IMR-90 (cell line): ENCODE results near the gene TMEM129. TPM values are rescaled to one million over a fixed set of nuclear protein-coding genes. Genes with fewer than 3 reads are reported as not detected.
A peak's percentile ranks its signal among the peaks of the same experiment; 100 is the strongest.

Experiments used
- ATAC-seq: fragments of 200-7000 bp; cut with Tn5 transposase; 2 replicates; pipeline ENCODE4 v1.9.1; 2020; ENCODE audit warnings: low read depth, mild to moderate bottlenecking, moderate library complexity
- BruUV-seq: library from RNA; stranded (reverse); fragments of 400-500 nt; replicated peaks from 2 replicates; lab custom pipeline; 2021; lab: Mats Ljungman, UMichigan
- CTCF ChIA-PET: fragments of 300-600 bp; formaldehyde crosslinking; extraction: SDS; loops from one replicate; lab custom pipeline; 2021; ENCODE audit warnings: antibody characterized with exemption; lab: Yijun Ruan, JAX
- POLR2A ChIA-PET: fragments of 300-600 bp; sonication (Branson Sonifier 250); formaldehyde crosslinking; loops from one replicate; lab custom pipeline; 2022; ENCODE audit warnings: antibody characterized with exemption; ENCODE audit not compliant: unreplicated experiment; lab: Charles Lee
- DNase-seq: peaks from one replicate; pipeline ENCODE4 v3.0.0; 2013
- H2AFZ ChIP-seq: replicated peaks from 2 replicates; pipeline ENCODE3; 2013; ENCODE audit warnings: low read length, mild to moderate bottlenecking; ENCODE audit not compliant: poor library complexity
- H2AK5ac ChIP-seq: 2 replicates; pipeline ENCODE4 v1.6.1; 2013; ENCODE audit warnings: low read depth, low read length, inconsistent platforms
- H2AK9ac ChIP-seq: replicated peaks from 2 replicates; pipeline ENCODE3; 2013; ENCODE audit warnings: mild to moderate bottlenecking, low read depth, low read length, moderate library complexity; ENCODE audit not compliant: poor library complexity
- H2BK120ac ChIP-seq: 2 replicates; pipeline ENCODE4 v1.6.1; 2013; ENCODE audit warnings: low read depth, low read length, inconsistent platforms
- H2BK15ac ChIP-seq: 3 replicates; pipeline ENCODE4 v1.6.1; 2013; ENCODE audit warnings: low read depth, low read length, inconsistent platforms
- H2BK20ac ChIP-seq: 2 replicates; pipeline ENCODE4 v1.6.1; 2013; ENCODE audit warnings: low read depth, mild to moderate bottlenecking, inconsistent platforms, low read length, moderate library complexity
- H2BK5ac ChIP-seq: 2 replicates; pipeline ENCODE4 v1.6.1; 2013; ENCODE audit warnings: mild to moderate bottlenecking, low read depth, low read length, inconsistent platforms; ENCODE audit not compliant: poor library complexity, severe bottlenecking
- H3K14ac ChIP-seq: replicated peaks from 2 replicates; pipeline ENCODE4 v1.6.1; 2013; ENCODE audit warnings: low read depth, low read length, inconsistent platforms
- H3K18ac ChIP-seq: 2 replicates; pipeline ENCODE4 v1.6.1; 2013; ENCODE audit warnings: low read depth, low read length, control low read depth
- H3K23ac ChIP-seq: 2 replicates; pipeline ENCODE4 v1.6.1; 2013; ENCODE audit warnings: low read depth, low read length, inconsistent platforms
- H3K27ac ChIP-seq: 2 replicates; pipeline ENCODE4 v1.5.1; 2013; ENCODE audit warnings: mild to moderate bottlenecking, control low read depth, low read length; ENCODE audit not compliant: insufficient read depth
- H3K27me3 ChIP-seq: 2 replicates; pipeline ENCODE4 v1.6.1; 2013; ENCODE audit warnings: low read length; ENCODE audit not compliant: control insufficient read depth, insufficient read depth
- H3K36me3 ChIP-seq: 2 replicates; pipeline ENCODE4 v1.6.1; 2013; ENCODE audit warnings: low read length, mixed read lengths; ENCODE audit not compliant: control insufficient read depth, insufficient read depth
- H3K4ac ChIP-seq: 2 replicates; pipeline ENCODE4 v1.6.1; 2013; ENCODE audit warnings: low read depth, low read length, inconsistent platforms
- H3K4me1 ChIP-seq: 2 replicates; pipeline ENCODE4 v1.6.1; 2013; ENCODE audit warnings: low read length, mixed read lengths; ENCODE audit not compliant: control insufficient read depth, insufficient read depth
- H3K4me2 ChIP-seq: 2 replicates; pipeline ENCODE4 v1.6.1; 2013; ENCODE audit warnings: low read depth, mild to moderate bottlenecking, control low read depth, low read length, moderate library complexity
- H3K4me3 ChIP-seq: 2 replicates; pipeline ENCODE4 v1.5.1; 2013; ENCODE audit warnings: low read depth, mild to moderate bottlenecking, control low read depth, low read length, moderate library complexity; ENCODE audit not compliant: insufficient read depth
- H3K56ac ChIP-seq: 2 replicates; pipeline ENCODE4 v1.6.1; 2013; ENCODE audit warnings: low read length, inconsistent platforms; ENCODE audit not compliant: insufficient read depth; ENCODE audit errors: extremely low read depth
- H3K79me1 ChIP-seq, 2 experiments: 2 replicates each; pipeline ENCODE4 v1.6.1; 2013; ENCODE audit warnings: low read length in 2 of 2, inconsistent platforms in 1 of 2, low read depth in 1 of 2
- H3K9ac ChIP-seq: 2 replicates; pipeline ENCODE4 v1.6.1; 2013; ENCODE audit warnings: low read depth, low read length, control low read depth
- H3K9me1 ChIP-seq: 2 replicates; pipeline ENCODE4 v1.6.1; 2013; ENCODE audit warnings: low read length, inconsistent platforms; ENCODE audit not compliant: insufficient read depth
- H3K9me3 ChIP-seq: 2 replicates; pipeline ENCODE4 v1.6.1; 2013; ENCODE audit warnings: low read length; ENCODE audit not compliant: control insufficient read depth, insufficient read depth
- H4K20me1 ChIP-seq: 2 replicates; pipeline ENCODE4 v1.6.1; 2013; ENCODE audit warnings: low read length, inconsistent platforms; ENCODE audit not compliant: insufficient read depth
- H4K5ac ChIP-seq: 2 replicates; pipeline ENCODE4 v1.6.1; 2013; ENCODE audit warnings: mild to moderate bottlenecking, low read depth, low read length, control low read depth
- H4K8ac ChIP-seq, 2 experiments: 2 replicates each; pipeline ENCODE4 v1.6.1; 2013; ENCODE audit warnings: low read depth in 2 of 2, low read length in 2 of 2, control low read depth in 1 of 2, inconsistent platforms in 1 of 2
- H4K91ac ChIP-seq: 2 replicates; pipeline ENCODE4 v1.6.1; 2013; ENCODE audit warnings: low read depth, low read length, inconsistent platforms; ENCODE audit not compliant: insufficient read depth
- BHLHE40 ChIP-seq: fragments of 150-350 bp; IDR thresholded peaks from 2 replicates; pipeline ENCODE4 v1.6.1; 2016; ENCODE audit warnings: mild to moderate bottlenecking, low read depth, low read length
- CHD1 ChIP-seq: IDR thresholded peaks from 2 replicates; pipeline ENCODE4 v1.6.1; 2012; ENCODE audit warnings: low read depth, low read length, improper control_type of control experiment
- MAZ ChIP-seq: IDR thresholded peaks from 2 replicates; pipeline ENCODE4 v1.6.1; 2012; ENCODE audit warnings: low read depth, mild to moderate bottlenecking, low read length, improper control_type of control experiment, moderate library complexity, borderline replicate concordance
- POLR2A ChIP-seq: IDR thresholded peaks from 2 replicates; pipeline ENCODE4 v1.6.1; 2012; ENCODE audit warnings: mild to moderate bottlenecking, low read depth, low read length
- RAD21 ChIP-seq: IDR thresholded peaks from 2 replicates; pipeline ENCODE4 v1.6.1; 2012; ENCODE audit warnings: low read length, improper control_type of control experiment
- RFX5 ChIP-seq: IDR thresholded peaks from 2 replicates; pipeline ENCODE4 v1.8.0; 2012; ENCODE audit warnings: low read depth, mild to moderate bottlenecking, low read length, moderate library complexity
- USF2 ChIP-seq: fragments of 150-350 bp; IDR thresholded peaks from 2 replicates; pipeline ENCODE4 v1.6.1; 2017; ENCODE audit warnings: mild to moderate bottlenecking, antibody characterized with exemption, low read length, low read depth
- WGBS, 2 experiments: methylation state at CpG; one replicate each; pipeline versions ENCODE4 v1.1.5 to v1.1.7; 2013; ENCODE audit warnings: missing lambda C conversion rate in 2 of 2; ENCODE audit not compliant: insufficient read length in 1 of 2; ENCODE audit errors: extremely low coverage in 2 of 2; 5-methylcytosine and 5-hydroxymethylcytosine counted together
- dilution Hi-C: fragments of 300-500 bp; cut with HindIII; formaldehyde crosslinking; loops from one replicate; pipeline ENCODE4 v1.14.3; 2018; ENCODE audit warnings: low sequenced_read_pairs; ENCODE audit not compliant: unreplicated experiment
- in situ Hi-C: fragments of 300-500 bp; cut with MboI; formaldehyde crosslinking; loops from 3 replicates; pipeline ENCODE4 v1.14.3; 2019; ENCODE audit warnings: low sequenced_read_pairs, inconsistent platforms, mixed read lengths
- intact Hi-C: fragments of 100-400 bp; cut with micrococcal nuclease; formaldehyde crosslinking; loops from 2 replicates; pipeline ENCODE4 v1.10.0; 2022
- polyA plus RNA-seq, 3 experiments: library from polyadenylated mRNA; depleted of rRNA; stranded (reverse); fragments of >200 nt; gene quantifications; 2 replicates each; pipeline ENCODE4 v1.2.3, GENCODE V29; 2012; ENCODE audit warnings: low replicate concordance in 1 of 3
- total RNA-seq: library from RNA; depleted of rRNA; stranded (reverse); fragments of >200 nt; gene quantifications from 2 replicates; pipeline ENCODE4 v1.2.3, GENCODE V29; 2012
- TF ChIP-seq, protein P1 (sequence below): conservative IDR thresholded peaks from 2 replicates; pipeline ENCODE4 v1.5.1; 2012; ENCODE audit warnings: mild to moderate bottlenecking, low read depth, low read length, improper control_type of control experiment

The TMEM129 gene
- total and polyA plus RNA-seq, 2 of the 4 experiments (the other 2 are of a cell fraction): 6.6 to 26.6 TPM

DNA sequence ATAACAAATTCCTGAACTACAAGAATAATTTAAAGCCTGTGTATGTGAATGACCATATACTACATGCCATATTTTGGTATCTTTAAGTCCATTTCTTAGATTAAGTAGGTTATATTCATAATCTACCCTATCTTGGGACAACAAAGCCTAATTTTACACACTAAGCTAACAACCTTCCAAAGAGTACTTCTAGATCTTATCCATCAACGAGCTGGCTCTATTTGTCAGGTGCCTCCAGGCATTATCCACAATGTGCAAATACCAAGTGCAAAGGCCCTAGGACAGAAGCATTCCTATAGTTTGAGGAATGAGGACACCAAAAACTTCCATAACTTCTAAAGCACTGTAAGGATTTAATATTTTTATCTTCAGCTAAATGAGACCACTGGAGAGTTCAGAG lies 12.5 kb downstream of the TMEM129 start:
- intact Hi-C loops (no loop called here), dilution Hi-C loops (no loop called here), in situ Hi-C loops (no loop called here)
- no peak overlapping the region for H4K5ac ChIP-seq
- no peak overlapping the region for H2AK9ac ChIP-seq
- peak overlapping the region; percentile 45; the same call in 1 of the 2 replicates for H3K23ac ChIP-seq
- no peak overlapping the region for H2AFZ ChIP-seq
- no peak overlapping the region for H2AK5ac ChIP-seq
- peaks cover 13% of the 10 kb centered on the region; the same call in 1 of the 2 replicates for H3K9me1 ChIP-seq
- H3K56ac ChIP-seq: no peak overlapping the region
- no peak overlapping the region for H3K4ac ChIP-seq
- TF ChIP-seq USF2 (no peak), CHD1 (no peak), POLR2A (no peak), MAZ (no peak), BHLHE40 (no peak), RAD21 (no peak), RFX5 (no peak)
- TF ChIP-seq, protein P1, sequence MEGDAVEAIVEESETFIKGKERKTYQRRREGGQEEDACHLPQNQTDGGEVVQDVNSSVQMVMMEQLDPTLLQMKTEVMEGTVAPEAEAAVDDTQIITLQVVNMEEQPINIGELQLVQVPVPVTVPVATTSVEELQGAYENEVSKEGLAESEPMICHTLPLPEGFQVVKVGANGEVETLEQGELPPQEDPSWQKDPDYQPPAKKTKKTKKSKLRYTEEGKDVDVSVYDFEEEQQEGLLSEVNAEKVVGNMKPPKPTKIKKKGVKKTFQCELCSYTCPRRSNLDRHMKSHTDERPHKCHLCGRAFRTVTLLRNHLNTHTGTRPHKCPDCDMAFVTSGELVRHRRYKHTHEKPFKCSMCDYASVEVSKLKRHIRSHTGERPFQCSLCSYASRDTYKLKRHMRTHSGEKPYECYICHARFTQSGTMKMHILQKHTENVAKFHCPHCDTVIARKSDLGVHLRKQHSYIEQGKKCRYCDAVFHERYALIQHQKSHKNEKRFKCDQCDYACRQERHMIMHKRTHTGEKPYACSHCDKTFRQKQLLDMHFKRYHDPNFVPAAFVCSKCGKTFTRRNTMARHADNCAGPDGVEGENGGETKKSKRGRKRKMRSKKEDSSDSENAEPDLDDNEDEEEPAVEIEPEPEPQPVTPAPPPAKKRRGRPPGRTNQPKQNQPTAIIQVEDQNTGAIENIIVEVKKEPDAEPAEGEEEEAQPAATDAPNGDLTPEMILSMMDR: no peak
- H2BK20ac ChIP-seq: no peak overlapping the region
- DNase-seq: no peak
- POLR2A ChIA-PET: no interaction called here
- H3K14ac ChIP-seq: no peak overlapping the region
- H2BK5ac ChIP-seq: no peak overlapping the region
- H3K36me3 ChIP-seq: peaks cover 15% of the 10 kb centered on the region
- H4K91ac ChIP-seq: no peak overlapping the region
- BruUV-seq: no TSS peak
- H4K20me1 ChIP-seq: peaks cover 63% of the 10 kb centered on the region
- WGBS, 2 experiments: no CpG with 5 or more reads among the region's 1 CpG
- peaks cover 22 to 71% of the 10 kb centered on the region in 2 experiments for H3K79me1 ChIP-seq
- CTCF ChIA-PET: interaction anchor here (1.3 to 1.4 kb wide), 2 partner anchors 9 to 15 kb away, joined by 4 to 6 read pairs; no protein-coding TSS in a partner anchor
- no peak overlapping the region for H4K8ac ChIP-seq
- ATAC-seq: no peak
- no peak overlapping the region for H3K4me3 ChIP-seq
- H3K9me3 ChIP-seq: no peaks in the 10 kb centered on the region
- no peak overlapping the region for H3K4me2 ChIP-seq
- no peak overlapping the region for H2BK120ac ChIP-seq
- H2BK15ac ChIP-seq: no peak overlapping the region
- no peaks in the 10 kb centered on the region for H3K27me3 ChIP-seq
- H3K4me1 ChIP-seq: peaks cover 11% of the 10 kb centered on the region
- H3K18ac ChIP-seq: no peak overlapping the region
- H3K9ac ChIP-seq: no peak overlapping the region
- no peak overlapping the region for H3K27ac ChIP-seq
